GM10248 (cell line): ENCODE data around the gene CD109.

Experiments
- CTCF ChIA-PET: fragments of 300-600 bp; sonication (Branson Sonifier 250); formaldehyde crosslinking; extraction: SDS; loops from one replicate; lab custom pipeline; 2021; ENCODE audit warnings: antibody characterized with exemption; lab: Yijun Ruan, JAX
- POLR2A ChIA-PET: fragments of 350-650 bp; sonication (Branson Sonifier 250); formaldehyde crosslinking; extraction: SDS; loops from one replicate; lab custom pipeline; 2020; ENCODE audit warnings: antibody characterized with exemption; lab: Yijun Ruan, JAX
- DNase-seq: peaks from one replicate; pipeline ENCODE4 v3.0.0; 2012; ENCODE audit errors: extremely low spot score
- TF ChIP-seq, protein P1 (sequence below): IDR thresholded peaks from 2 replicates; pipeline ENCODE4 v1.5.1; 2012; ENCODE audit warnings: mild to moderate bottlenecking, low read depth; ENCODE audit errors: extremely low read depth, missing control alignments, control extremely low read depth

CD109 gene

GRCh38 chr6:73811706-73812105 lies 115.7 kb downstream of the CD109 start:
- no peak for DNase-seq
- TF ChIP-seq, protein P1, sequence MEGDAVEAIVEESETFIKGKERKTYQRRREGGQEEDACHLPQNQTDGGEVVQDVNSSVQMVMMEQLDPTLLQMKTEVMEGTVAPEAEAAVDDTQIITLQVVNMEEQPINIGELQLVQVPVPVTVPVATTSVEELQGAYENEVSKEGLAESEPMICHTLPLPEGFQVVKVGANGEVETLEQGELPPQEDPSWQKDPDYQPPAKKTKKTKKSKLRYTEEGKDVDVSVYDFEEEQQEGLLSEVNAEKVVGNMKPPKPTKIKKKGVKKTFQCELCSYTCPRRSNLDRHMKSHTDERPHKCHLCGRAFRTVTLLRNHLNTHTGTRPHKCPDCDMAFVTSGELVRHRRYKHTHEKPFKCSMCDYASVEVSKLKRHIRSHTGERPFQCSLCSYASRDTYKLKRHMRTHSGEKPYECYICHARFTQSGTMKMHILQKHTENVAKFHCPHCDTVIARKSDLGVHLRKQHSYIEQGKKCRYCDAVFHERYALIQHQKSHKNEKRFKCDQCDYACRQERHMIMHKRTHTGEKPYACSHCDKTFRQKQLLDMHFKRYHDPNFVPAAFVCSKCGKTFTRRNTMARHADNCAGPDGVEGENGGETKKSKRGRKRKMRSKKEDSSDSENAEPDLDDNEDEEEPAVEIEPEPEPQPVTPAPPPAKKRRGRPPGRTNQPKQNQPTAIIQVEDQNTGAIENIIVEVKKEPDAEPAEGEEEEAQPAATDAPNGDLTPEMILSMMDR: no peak
- POLR2A ChIA-PET: no interaction called here
- CTCF ChIA-PET: interaction anchor here (1.1 to 1.3 kb wide), 2 partner anchors 11 to 14 kb away, joined by 3 read pairs; no protein-coding TSS in a partner anchor

- ChIA-PET POLR2A (no interaction called here), CTCF (interaction anchor here (1.6 kb wide), 1 partner anchor 24 kb away, joined by 3 read pairs; no protein-coding TSS in a partner anchor)
- TF ChIP-seq, protein P1: no peak
- DNase-seq: no peak
These were observed 121.2 kb downstream of the CD109 start for GRCh38 chr6:73817253-73817652.

DNA sequence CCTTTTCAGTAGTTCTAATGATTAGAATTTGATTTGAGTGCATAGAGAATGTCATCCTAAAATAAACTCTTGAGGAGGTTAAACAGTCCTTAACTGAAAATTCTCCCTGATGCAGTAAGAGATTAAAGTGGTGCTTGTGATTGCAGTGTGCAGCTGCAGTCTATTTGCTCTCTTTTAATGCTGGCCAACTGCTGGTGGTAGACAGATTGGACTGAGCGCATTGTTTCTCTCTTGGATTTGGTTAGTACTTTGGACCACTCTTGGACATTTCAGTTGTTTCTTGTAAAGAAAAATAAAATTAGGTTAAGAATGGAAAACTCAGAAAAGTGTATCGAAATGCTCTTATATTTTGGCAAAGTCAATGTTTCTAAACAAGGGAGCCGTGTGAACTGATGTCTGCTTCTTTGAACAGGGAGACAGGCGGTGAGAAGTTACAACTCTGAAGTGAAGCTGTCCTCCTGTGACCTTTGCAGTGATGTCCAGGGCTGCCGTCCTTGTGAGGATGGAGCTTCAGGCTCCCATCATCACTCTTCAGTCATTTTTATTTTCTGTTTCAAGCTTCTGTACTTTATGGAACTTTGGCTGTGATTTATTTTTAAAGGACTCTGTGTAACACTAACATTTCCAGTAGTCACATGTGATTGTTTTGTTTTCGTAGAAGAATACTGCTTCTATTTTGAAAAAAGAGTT lies 127.2 kb downstream of the CD109 start:
- TF ChIP-seq, protein P1: no peak
- POLR2A ChIA-PET: no interaction called here
- CTCF ChIA-PET: interaction anchor here (1.4 to 1.5 kb wide), 3 partner anchors 11 to 33 kb away, joined by 3 to 4 read pairs (median 3); no protein-coding TSS in a partner anchor
- no peak for DNase-seq

- TF ChIP-seq, protein P1: no peak
- POLR2A ChIA-PET: no interaction called here
- DNase-seq: no peak
- CTCF ChIA-PET: interaction anchor here (1.4 to 1.5 kb wide), 2 partner anchors 15 to 32 kb away, joined by 3 to 4 read pairs; no protein-coding TSS in a partner anchor
These were observed 127.8 kb downstream of the CD109 start for GRCh38 chr6:73823832-73824231.

- CTCF ChIA-PET: no interaction called here
- no peak for DNase-seq
- POLR2A ChIA-PET: no interaction called here
- TF ChIP-seq, protein P1: no peak
These were observed 130.6 kb downstream of the CD109 start for GRCh38 chr6:73826571-73826970.

DNA sequence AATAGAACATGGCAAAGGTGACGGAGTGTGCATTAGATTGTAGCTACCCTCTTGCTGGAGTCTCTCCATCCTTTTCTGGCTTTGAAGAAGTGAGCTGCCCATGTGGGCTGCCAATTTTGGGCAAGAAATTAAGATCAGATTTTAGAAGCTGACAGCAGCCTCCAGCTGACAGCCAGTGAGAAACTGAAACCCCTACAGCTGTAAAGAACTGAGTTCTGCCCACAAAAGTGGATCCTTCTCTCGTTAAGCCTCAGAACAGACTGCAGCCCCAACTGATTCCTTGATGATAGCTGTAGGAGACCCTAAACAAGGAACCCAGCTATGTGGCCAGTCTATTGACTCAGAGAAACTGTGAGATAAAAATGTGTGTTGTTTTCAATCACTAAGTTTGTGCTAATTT lies 134.1 kb downstream of the CD109 start:
- POLR2A ChIA-PET: interaction anchor here (0.6 kb wide), 1 partner anchor 748 kb away, joined by 5 read pairs; no protein-coding TSS in a partner anchor
- CTCF ChIA-PET: interaction anchor here (0.8 kb wide), 1 partner anchor 12 kb away, joined by 3 read pairs; no protein-coding TSS in a partner anchor
- TF ChIP-seq, protein P1: no peak
- no peak for DNase-seq
